SIG-M5 treated with dmso at 0.1 percent for 504 hours (cell line): Measurements from ENCODE around the gene SEL1L.
"Not testable (repeated sequence)": the region's sequence is repeated elsewhere in the genome, so short reads cannot be mapped to it uniquely, and the experiment has no call there.

Source experiments
- DNase-seq: peaks from one replicate; lab custom pipeline; 2025; ENCODE audit not compliant: unreplicated experiment; lab: John Stamatoyannopoulos, UW

The SEL1L gene

GRCh38 chr14:81533536-81534343 is at the start of gene SEL1L:
TSS of gene SEL1L (minus strand) at chr14:81533853. CDS start at chr14:81533744, 109 bp downstream.
- DNase-seq = peak; percentile 99

GRCh38 chr14:81582420-81582819 is 48.8 kb upstream of the SEL1L start:
- DNase-seq = no peak

- no peak for DNase-seq
Observed at GRCh38 chr14:81579115-81579514, 45.5 kb upstream of the SEL1L start.

GRCh38 chr14:81571437-81571836 is 37.8 kb upstream of the SEL1L start:
- no peak for DNase-seq

GRCh38 chr14:81567302-81567701 is 33.6 kb upstream of the SEL1L start:
- no peak for DNase-seq

GRCh38 chr14:81565441-81566290 is 32.0 kb upstream of the SEL1L start:
- DNase-seq = peak; percentile 3

- no peak for DNase-seq
Observed at GRCh38 chr14:81562818-81563217, 29.2 kb upstream of the SEL1L start.

- DNase-seq = no peak
Observed at GRCh38 chr14:81561084-81561775, 27.6 kb upstream of the SEL1L start.

- no peak for DNase-seq
Observed at GRCh38 chr14:81559385-81559784, 25.7 kb upstream of the SEL1L start.

GRCh38 chr14:81557146-81557545 is 23.5 kb upstream of the SEL1L start:
- DNase-seq = no peak

GRCh38 chr14:81555684-81556083 is 22.0 kb upstream of the SEL1L start:
- DNase-seq = no peak

- no peak for DNase-seq
Observed at GRCh38 chr14:81555051-81555450, 21.4 kb upstream of the SEL1L start.

- DNase-seq = no peak
Observed at GRCh38 chr14:81551471-81551870, 17.8 kb upstream of the SEL1L start.

GRCh38 chr14:81550001-81550637 is 16.5 kb upstream of the SEL1L start:
- no peak for DNase-seq

GRCh38 chr14:81541206-81541605 is 7.6 kb upstream of the SEL1L start:
- DNase-seq = not testable (repeated sequence)

GRCh38 chr14:81537193-81537592 is 3.5 kb upstream of the SEL1L start:
- DNase-seq = no peak

GRCh38 chr14:81536241-81536771 is 2.7 kb upstream of the SEL1L start:
- DNase-seq = no peak

GRCh38 chr14:81535396-81536164 is 1.9 kb upstream of the SEL1L start:
- DNase-seq = no peak

- DNase-seq = no peak
Observed at GRCh38 chr14:81534510-81535074, 939 bp upstream of the SEL1L start.

GRCh38 chr14:81533212-81533535 is 479 bp downstream of the SEL1L start:
- DNase-seq = no peak
